ENCODE data around the gene DPP7. TPM values are rescaled to one million over a fixed set of nuclear protein-coding genes. Genes with fewer than 3 reads are reported as not detected.

DPP7 gene
- total and polyA plus RNA-seq, 2 experiments from 2014 or later, result 206 to 544 TPM

- DNase-seq (ENCODE audit: low spot score), result no peak
- H3K4me2 ChIP-seq, result peak overlapping the region; percentile 96
- H3K36me3 ChIP-seq (replicated peaks; ENCODE audit: insufficient read depth, low read depth), result no peaks in the 10 kb centered on the region
- H3K9me2 ChIP-seq (replicated peaks; ENCODE audit: insufficient read depth), result no peaks in the 10 kb centered on the region
- peaks cover 14% of the 10 kb centered on the region for H3K27me3 ChIP-seq
- H4K20me1 ChIP-seq (ENCODE audit: insufficient read depth, poor library complexity, severe bottlenecking), result peaks cover 11% of the 10 kb centered on the region
- H3K4me3 ChIP-seq, result no peak overlapping the region
- no peaks in the 10 kb centered on the region for H3K9me3 ChIP-seq (ENCODE audit: low read depth)
- H3K4me1 ChIP-seq (ENCODE audit: insufficient read depth), result peaks cover 20% of the 10 kb centered on the region
- TF ChIP-seq CTCF (IDR thresholded peaks at IDR 0.05; ENCODE audit: poor library complexity) (no peak), EZH2 (IDR thresholded peaks at IDR 0.05; ENCODE audit: borderline replicate concordance) (no peak), EZH2phosphoT487 (IDR thresholded peaks at IDR 0.05; ENCODE audit: low read depth, severe bottlenecking, unreplicated experiment) (no peak)
- 87% methylated on average over 13 of the region's 13 CpGs for WGBS (ENCODE audit: low lambda C conversion rate, missing lambda C conversion rate)
- peaks cover 14% of the 10 kb centered on the region for H3K79me2 ChIP-seq
- no peak overlapping the region for H3K27ac ChIP-seq
- H2AFZ ChIP-seq, result no peak overlapping the region
Measured at GRCh38 chr9:137079401-137079787, 35.1 kb downstream of the DPP7 start.

GRCh38 chr9:137078701-137079400, 35.7 kb downstream of the DPP7 start:
- no peak overlapping the region for H2AFZ ChIP-seq
- peaks cover 20% of the 10 kb centered on the region for H3K4me1 ChIP-seq (ENCODE audit: insufficient read depth)
- peaks cover 11% of the 10 kb centered on the region for H4K20me1 ChIP-seq (ENCODE audit: insufficient read depth, poor library complexity, severe bottlenecking)
- H3K27ac ChIP-seq, result no peak overlapping the region
- no peaks in the 10 kb centered on the region for H3K9me2 ChIP-seq (replicated peaks; ENCODE audit: insufficient read depth)
- DNase-seq (ENCODE audit: low spot score), result no peak
- peak overlapping the region; percentile 96 for H3K4me2 ChIP-seq
- peaks cover 14% of the 10 kb centered on the region for H3K79me2 ChIP-seq
- peaks cover 14% of the 10 kb centered on the region for H3K27me3 ChIP-seq
- no peaks in the 10 kb centered on the region for H3K36me3 ChIP-seq (replicated peaks; ENCODE audit: insufficient read depth, low read depth)
- H3K9me3 ChIP-seq (ENCODE audit: low read depth), result no peaks in the 10 kb centered on the region
- no peak overlapping the region for H3K4me3 ChIP-seq
- 45% methylated on average over 36 of the region's 51 CpGs for WGBS (ENCODE audit: low lambda C conversion rate, missing lambda C conversion rate)
- TF ChIP-seq EZH2phosphoT487 (IDR thresholded peaks at IDR 0.05; ENCODE audit: low read depth, severe bottlenecking, unreplicated experiment), result no peak
- no peak for TF ChIP-seq EZH2 (IDR thresholded peaks at IDR 0.05; ENCODE audit: borderline replicate concordance)
- TF ChIP-seq CTCF (IDR thresholded peaks at IDR 0.05; ENCODE audit: poor library complexity), result no peak

GRCh38 chr9:137077758-137078693, 36.5 kb downstream of the DPP7 start:
- H3K4me3 ChIP-seq, result peak overlapping the region; percentile 58
- no peaks in the 10 kb centered on the region for H3K9me3 ChIP-seq (ENCODE audit: low read depth)
- H3K4me1 ChIP-seq (ENCODE audit: insufficient read depth), result peaks cover 16% of the 10 kb centered on the region
- H3K4me2 ChIP-seq, result peak overlapping the region; percentile 96
- H3K79me2 ChIP-seq, result peaks cover 14% of the 10 kb centered on the region
- no peak for DNase-seq (ENCODE audit: low spot score)
- H2AFZ ChIP-seq, result peak overlapping the region; percentile 45
- H3K27ac ChIP-seq, result no peak overlapping the region
- H3K36me3 ChIP-seq (replicated peaks; ENCODE audit: insufficient read depth, low read depth), result no peaks in the 10 kb centered on the region
- H4K20me1 ChIP-seq (ENCODE audit: insufficient read depth, poor library complexity, severe bottlenecking), result peaks cover 11% of the 10 kb centered on the region
- WGBS (ENCODE audit: low lambda C conversion rate, missing lambda C conversion rate), result 13% methylated on average over 30 of the region's 76 CpGs
- TF ChIP-seq EZH2phosphoT487 (IDR thresholded peaks at IDR 0.05; ENCODE audit: low read depth, severe bottlenecking, unreplicated experiment) (no peak), EZH2 (IDR thresholded peaks at IDR 0.05; ENCODE audit: borderline replicate concordance) (peak; percentile 47), CTCF (IDR thresholded peaks at IDR 0.05; ENCODE audit: poor library complexity) (no peak)
- H3K9me2 ChIP-seq (replicated peaks; ENCODE audit: insufficient read depth), result no peaks in the 10 kb centered on the region
- H3K27me3 ChIP-seq, result peaks cover 14% of the 10 kb centered on the region

All from hepatocyte (in vitro differentiated cells).